Measurements from ENCODE around the gene CCT5.
"Not testable (repeated sequence)": the region's sequence is repeated elsewhere in the genome, so short reads cannot be mapped to it uniquely, and the experiment has no call there.

The CCT5 gene

GRCh38 chr5:10247217-10247616 is 2.9 kb upstream of the CCT5 start:
- not testable (repeated sequence) for DNase-seq

GRCh38 chr5:10248378-10249260 is 1.5 kb upstream of the CCT5 start:
- no peak for DNase-seq

GRCh38 chr5:10250806-10251276 is 761 bp downstream of the CCT5 start:
- no peak for DNase-seq

GRCh38 chr5:10251405-10251804 is 1.3 kb downstream of the CCT5 start:
- no peak for DNase-seq

GRCh38 chr5:10253390-10253789 is 3.3 kb downstream of the CCT5 start:
- no peak for DNase-seq

- no peak for DNase-seq
Measured at GRCh38 chr5:10254686-10255085, 4.6 kb downstream of the CCT5 start.

- DNase-seq = no peak
Measured at GRCh38 chr5:10257870-10258269, 7.8 kb downstream of the CCT5 start.

- no peak for DNase-seq
Measured at GRCh38 chr5:10259899-10260298, 9.8 kb downstream of the CCT5 start.

- DNase-seq = no peak
Measured at GRCh38 chr5:10261065-10261464, 11.0 kb downstream of the CCT5 start.

- DNase-seq = no peak
Measured at GRCh38 chr5:10262121-10262774, 12.2 kb downstream of the CCT5 start.

GRCh38 chr5:10262995-10263394 is 12.9 kb downstream of the CCT5 start:
- no peak for DNase-seq

- no peak for DNase-seq
Measured at GRCh38 chr5:10264604-10265003, 14.5 kb downstream of the CCT5 start.

GRCh38 chr5:10265245-10266109 is 15.4 kb downstream of the CCT5 start:
- no peak for DNase-seq

- no peak for DNase-seq
Measured at GRCh38 chr5:10266137-10266536, 16.1 kb downstream of the CCT5 start.

GRCh38 chr5:10266839-10267238 is 16.8 kb downstream of the CCT5 start:
- no peak for DNase-seq

- no peak for DNase-seq
Measured at GRCh38 chr5:10268100-10268499, 18.0 kb downstream of the CCT5 start.

GRCh38 chr5:10272053-10272874 is 22.2 kb downstream of the CCT5 start:
- no peak for DNase-seq

- DNase-seq = not testable (repeated sequence)
Measured at GRCh38 chr5:10272875-10273209, 22.8 kb downstream of the CCT5 start.

- DNase-seq = no peak
Measured at GRCh38 chr5:10275460-10275859, 25.4 kb downstream of the CCT5 start.

- no peak for DNase-seq
Measured at GRCh38 chr5:10275991-10276390, 25.9 kb downstream of the CCT5 start.

GRCh38 chr5:10276691-10277090 is 26.6 kb downstream of the CCT5 start:
- DNase-seq = no peak

All from femur (tissue), 1 donor.